A673 (cell line): Measurements from ENCODE around the gene TRMT11. TPM values are rescaled to one million over a fixed set of nuclear protein-coding genes. Genes with fewer than 3 reads are reported as not detected.

Experiments
- BruUV-seq: library from RNA; stranded (reverse); fragments of 400-500 nt; replicated peaks from 2 replicates; lab custom pipeline; 2021; lab: Mats Ljungman, UMichigan
- CTCF ChIA-PET: fragments of 300-600 bp; sonication (Branson Sonifier 250); formaldehyde crosslinking; loops from one replicate; lab custom pipeline; 2022; ENCODE audit warnings: antibody characterized with exemption; lab: Charles Lee
- POLR2A ChIA-PET: fragments of 300-600 bp; sonication (Branson Sonifier 250); formaldehyde crosslinking; loops from one replicate; lab custom pipeline; 2022; ENCODE audit warnings: antibody characterized with exemption; ENCODE audit not compliant: low non-redundant PET; lab: Charles Lee
- DNase-seq: peaks from one replicate; pipeline ENCODE4 v3.0.0-alpha.2; 2015; ENCODE audit warnings: low spot score
- H3K27ac ChIP-seq: fragments of 200-600 bp; sonication (generic); 2 replicates; pipeline ENCODE4 v1.5.1; 2016; ENCODE audit warnings: mixed run types, low read depth, mild to moderate bottlenecking, mixed read lengths, antibody characterized with exemption, low read length; ENCODE audit not compliant: poor library complexity, severe bottlenecking
- H3K27me3 ChIP-seq: fragments of 200-600 bp; sonication (generic); replicated peaks from 2 replicates; pipeline ENCODE4 v1.6.1; 2017; ENCODE audit warnings: mixed run types, low read depth, mild to moderate bottlenecking, mixed read lengths, antibody characterized with exemption, low read length; ENCODE audit not compliant: insufficient read depth, poor library complexity
- H3K36me3 ChIP-seq: fragments of 200-600 bp; sonication (generic); 2 replicates; pipeline ENCODE4 v1.6.1; 2016; ENCODE audit warnings: mixed run types, mild to moderate bottlenecking, mixed read lengths, antibody characterized with exemption, low read length; ENCODE audit not compliant: insufficient read depth, poor library complexity, severe bottlenecking
- H3K4me1 ChIP-seq: fragments of 200-600 bp; sonication (generic); 2 replicates; pipeline ENCODE4 v1.6.1; 2017; ENCODE audit warnings: mixed run types, mild to moderate bottlenecking, mixed read lengths, antibody characterized with exemption, low read length; ENCODE audit not compliant: insufficient read depth, poor library complexity, severe bottlenecking
- H3K4me3 ChIP-seq: fragments of 200-600 bp; sonication (generic); 2 replicates; pipeline ENCODE4 v1.5.1; 2016; ENCODE audit warnings: low read depth, mixed run types, mild to moderate bottlenecking, mixed read lengths, low read length; ENCODE audit not compliant: poor library complexity, severe bottlenecking
- H3K9me3 ChIP-seq: fragments of 200-600 bp; sonication (generic); 2 replicates; pipeline ENCODE4 v1.6.1; 2016; ENCODE audit warnings: mixed run types, low read depth, mild to moderate bottlenecking, mixed read lengths, antibody characterized with exemption, low read length; ENCODE audit not compliant: poor library complexity, severe bottlenecking
- EZH2 ChIP-seq: fragments of 200-600 bp; sonication (generic); IDR thresholded peaks from 2 replicates; pipeline ENCODE4 v1.6.1; 2017; ENCODE audit warnings: borderline replicate concordance, low read depth, mild to moderate bottlenecking, mixed read lengths, antibody characterized with exemption, low read length; ENCODE audit not compliant: poor library complexity, severe bottlenecking
- intact Hi-C: fragments of 100-400 bp; cut with micrococcal nuclease; formaldehyde crosslinking; loops from one replicate; pipeline ENCODE4 v1.10.0; 2022; ENCODE audit not compliant: unreplicated experiment
- total RNA-seq: library from RNA; stranded (reverse); gene quantifications from 2 replicates; pipeline ENCODE4 v1.2.3, GENCODE V29; 2021
- TF ChIP-seq, protein P1 (sequence below): fragments of 300-800, 200-600 bp; sonication (generic); conservative IDR thresholded peaks from 2 replicates; pipeline ENCODE4 v1.5.1; 2017; ENCODE audit warnings: low read depth, mild to moderate bottlenecking, antibody characterized with exemption, low read length, moderate library complexity, mixed read lengths

The TRMT11 gene
- total RNA-seq, 1 experiment from 2014 or later: 29.1 TPM

DNA sequence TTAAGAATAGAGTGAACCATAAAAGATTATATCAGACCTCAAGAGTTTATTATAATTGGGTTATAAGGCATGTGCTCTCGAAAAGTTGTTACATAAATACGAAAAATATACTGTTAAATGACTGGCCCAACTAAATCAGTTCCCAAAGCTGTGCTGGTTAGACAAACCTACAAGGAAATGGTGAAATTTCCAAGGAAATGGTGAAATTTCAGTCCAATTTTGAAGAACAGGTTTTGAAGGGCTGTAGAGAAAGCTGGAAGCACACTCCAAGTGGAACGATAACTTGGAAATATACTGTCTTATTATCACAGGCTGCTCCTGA lies 400 bp upstream of the TRMT11 start:
- Histone ChIP-seq H3K27ac (peak overlapping the region; percentile 75), H3K36me3 (no peaks in the 10 kb centered on the region), H3K4me1 (peaks cover 32% of the 10 kb centered on the region), H3K9me3 (no peaks in the 10 kb centered on the region), H3K4me3 (peak overlapping the region; percentile 77), H3K27me3 (no peaks in the 10 kb centered on the region)
- BruUV-seq: TSS peak; percentile 96
- CTCF ChIA-PET: interaction anchor here (1.0 to 1.5 kb wide), 2 partner anchors 10 to 205 kb away, joined by 4 to 7 read pairs; no protein-coding TSS in a partner anchor
- intact Hi-C loops: no loop called here
- no peak for TF ChIP-seq EZH2
- TF ChIP-seq, protein P1, sequence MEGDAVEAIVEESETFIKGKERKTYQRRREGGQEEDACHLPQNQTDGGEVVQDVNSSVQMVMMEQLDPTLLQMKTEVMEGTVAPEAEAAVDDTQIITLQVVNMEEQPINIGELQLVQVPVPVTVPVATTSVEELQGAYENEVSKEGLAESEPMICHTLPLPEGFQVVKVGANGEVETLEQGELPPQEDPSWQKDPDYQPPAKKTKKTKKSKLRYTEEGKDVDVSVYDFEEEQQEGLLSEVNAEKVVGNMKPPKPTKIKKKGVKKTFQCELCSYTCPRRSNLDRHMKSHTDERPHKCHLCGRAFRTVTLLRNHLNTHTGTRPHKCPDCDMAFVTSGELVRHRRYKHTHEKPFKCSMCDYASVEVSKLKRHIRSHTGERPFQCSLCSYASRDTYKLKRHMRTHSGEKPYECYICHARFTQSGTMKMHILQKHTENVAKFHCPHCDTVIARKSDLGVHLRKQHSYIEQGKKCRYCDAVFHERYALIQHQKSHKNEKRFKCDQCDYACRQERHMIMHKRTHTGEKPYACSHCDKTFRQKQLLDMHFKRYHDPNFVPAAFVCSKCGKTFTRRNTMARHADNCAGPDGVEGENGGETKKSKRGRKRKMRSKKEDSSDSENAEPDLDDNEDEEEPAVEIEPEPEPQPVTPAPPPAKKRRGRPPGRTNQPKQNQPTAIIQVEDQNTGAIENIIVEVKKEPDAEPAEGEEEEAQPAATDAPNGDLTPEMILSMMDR: no peak
- POLR2A ChIA-PET: interaction anchor here (0.6 to 0.8 kb wide), 2 partner anchors 9 to 659 kb away, joined by 3 to 4 read pairs; no protein-coding TSS in a partner anchor
- no peak for DNase-seq

DNA sequence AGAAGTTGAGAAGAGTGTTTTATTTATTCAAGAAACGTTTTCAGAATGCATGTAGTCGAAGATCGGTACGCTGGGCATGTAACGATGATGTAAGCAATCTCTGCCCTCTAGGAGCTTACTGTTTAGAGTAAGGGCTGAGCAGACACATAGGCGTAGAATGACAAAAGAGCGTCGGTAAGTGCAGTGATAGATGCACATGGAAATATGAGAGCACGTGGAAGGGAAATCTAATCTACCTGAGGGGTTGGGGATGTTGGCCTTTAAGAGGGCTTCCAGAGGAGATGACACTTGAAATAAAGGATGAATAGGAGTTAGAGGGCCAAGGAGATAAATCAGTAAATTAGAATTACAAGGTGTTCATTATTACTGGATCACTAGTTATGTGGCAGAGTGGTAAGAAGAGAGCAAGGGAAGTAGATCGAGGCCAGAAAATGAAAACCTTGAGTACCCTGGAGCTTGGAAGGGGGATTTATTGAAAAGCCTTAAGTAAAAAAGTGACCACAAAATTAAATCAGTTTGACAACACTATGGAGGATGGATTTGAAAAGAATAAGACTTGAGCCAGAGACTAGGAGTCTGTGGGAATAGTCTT lies 782 bp downstream of the TRMT11 start:
- CTCF ChIA-PET: interaction anchor here (1.0 to 1.5 kb wide), 2 partner anchors 8 to 206 kb away, joined by 4 to 7 read pairs; no protein-coding TSS in a partner anchor
- H3K27ac ChIP-seq: peak overlapping the region; percentile 75
- peak overlapping the region; percentile 77 for H3K4me3 ChIP-seq
- H3K9me3 ChIP-seq: no peaks in the 10 kb centered on the region
- H3K27me3 ChIP-seq: no peaks in the 10 kb centered on the region
- TSS peak; percentile 67 for BruUV-seq
- intact Hi-C loops: no loop called here
- POLR2A ChIA-PET: no interaction called here
- TF ChIP-seq, protein P1: no peak
- TF ChIP-seq EZH2: no peak
- peak; percentile 50 for DNase-seq
- peaks cover 32% of the 10 kb centered on the region for H3K4me1 ChIP-seq
- H3K36me3 ChIP-seq: no peaks in the 10 kb centered on the region

DNA sequence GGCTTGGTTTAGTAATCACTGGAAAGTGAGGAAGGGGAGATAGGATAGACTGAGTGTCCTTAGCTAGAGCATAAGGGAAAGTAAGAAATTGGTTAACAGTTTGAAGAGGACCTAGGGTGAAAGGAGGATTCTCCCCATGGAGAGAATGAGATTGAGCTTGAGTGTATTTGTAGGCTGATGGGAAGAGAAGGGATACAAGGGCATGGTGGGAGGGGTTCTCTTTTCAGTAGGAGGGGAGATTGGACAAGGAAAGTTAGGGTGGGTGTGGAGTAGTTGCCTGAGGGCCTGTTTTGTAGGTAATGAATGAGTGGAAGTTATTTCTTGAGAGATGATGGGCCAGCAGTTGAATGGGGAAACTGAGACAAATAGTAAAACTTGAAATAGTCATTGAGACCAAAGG lies 1.9 kb downstream of the TRMT11 start:
- ChIA-PET CTCF (no interaction called here), POLR2A (no interaction called here)
- Histone ChIP-seq H3K4me3 (no peak overlapping the region), H3K9me3 (no peaks in the 10 kb centered on the region), H3K27me3 (no peaks in the 10 kb centered on the region), H3K27ac (no peak overlapping the region), H3K36me3 (no peaks in the 10 kb centered on the region), H3K4me1 (peaks cover 27% of the 10 kb centered on the region)
- no TSS peak for BruUV-seq
- no peak for DNase-seq
- TF ChIP-seq, protein P1: no peak
- no peak for TF ChIP-seq EZH2
- intact Hi-C loops: no loop called here
